ENCODE results near the gene IGHMBP2. TPM values are rescaled to one million over a fixed set of nuclear protein-coding genes. Genes with fewer than 3 reads are reported as not detected.
A peak's percentile ranks its signal among the peaks of the same experiment; 100 is the strongest.

Gene IGHMBP2
- total RNA-seq, 1 donor, result 10.9 TPM

- TF ChIP-seq CTCF (IDR thresholded peaks at IDR 0.05; ENCODE audit: extremely low read depth, low read depth, low read length), result no peak
- DNase-seq (ENCODE audit: insufficient read length, low spot score, missing footprints), result peak; percentile 18
- no peak overlapping the region for H3K4me2 ChIP-seq (ENCODE audit: insufficient read depth, low read length)
- no peaks in the 10 kb centered on the region for H3K36me3 ChIP-seq (ENCODE audit: insufficient read depth, low read length)
- H3K4me3 ChIP-seq (ENCODE audit: insufficient read depth, low read length), result no peak overlapping the region
- H3K4me1 ChIP-seq (ENCODE audit: insufficient read depth, low read length), result no peaks in the 10 kb centered on the region
- peaks cover 25% of the 10 kb centered on the region for H3K27me3 ChIP-seq (ENCODE audit: insufficient read depth, low read length)
- H3K27ac ChIP-seq (ENCODE audit: low read depth, low read length), result no peak overlapping the region
- H3K9me3 ChIP-seq (ENCODE audit: low read depth, low read length), result no peaks in the 10 kb centered on the region
- no peaks in the 10 kb centered on the region for H3K79me2 ChIP-seq (ENCODE audit: insufficient read depth, low read length)
- H2AFZ ChIP-seq (ENCODE audit: low read length), result no peak overlapping the region
- H4K20me1 ChIP-seq (ENCODE audit: insufficient read depth, low read length), result no peaks in the 10 kb centered on the region
Observed at GRCh38 chr11:68965901-68966853, 62.5 kb downstream of the IGHMBP2 start.

- H2AFZ ChIP-seq (ENCODE audit: low read length), result no peak overlapping the region
Observed at GRCh38 chr11:68966894-68967780, 63.4 kb downstream of the IGHMBP2 start.

GRCh38 chr11:68968306-68969250 is 64.9 kb downstream of the IGHMBP2 start:
- Histone ChIP-seq H3K79me2 (ENCODE audit: insufficient read depth, low read length) (no peaks in the 10 kb centered on the region), H3K4me1 (ENCODE audit: insufficient read depth, low read length) (no peaks in the 10 kb centered on the region), H4K20me1 (ENCODE audit: insufficient read depth, low read length) (no peaks in the 10 kb centered on the region), H3K4me2 (ENCODE audit: insufficient read depth, low read length) (no peak overlapping the region), H3K27ac (ENCODE audit: low read depth, low read length) (no peak overlapping the region), H3K9me3 (ENCODE audit: low read depth, low read length) (no peaks in the 10 kb centered on the region), H3K27me3 (ENCODE audit: insufficient read depth, low read length) (peaks cover 35% of the 10 kb centered on the region), H3K4me3 (ENCODE audit: insufficient read depth, low read length) (no peak overlapping the region), H3K36me3 (ENCODE audit: insufficient read depth, low read length) (no peaks in the 10 kb centered on the region), H2AFZ (ENCODE audit: low read length) (no peak overlapping the region)
- no peak for TF ChIP-seq CTCF (IDR thresholded peaks at IDR 0.05; ENCODE audit: extremely low read depth, low read depth, low read length)
- DNase-seq (ENCODE audit: insufficient read length, low spot score, missing footprints), result peak; percentile 52

More at GRCh38 chr11:68966894-68967780, 63.4 kb downstream of the IGHMBP2 start:
- Histone ChIP-seq H3K79me2 (ENCODE audit: insufficient read depth, low read length) (no peaks in the 10 kb centered on the region), H3K27ac (ENCODE audit: low read depth, low read length) (no peak overlapping the region), H3K27me3 (ENCODE audit: insufficient read depth, low read length) (peaks cover 29% of the 10 kb centered on the region), H4K20me1 (ENCODE audit: insufficient read depth, low read length) (no peaks in the 10 kb centered on the region), H3K9me3 (ENCODE audit: low read depth, low read length) (no peaks in the 10 kb centered on the region), H3K4me2 (ENCODE audit: insufficient read depth, low read length) (no peak overlapping the region), H3K36me3 (ENCODE audit: insufficient read depth, low read length) (no peaks in the 10 kb centered on the region), H3K4me3 (ENCODE audit: insufficient read depth, low read length) (no peak overlapping the region), H3K4me1 (ENCODE audit: insufficient read depth, low read length) (no peaks in the 10 kb centered on the region)
- no peak for TF ChIP-seq CTCF (IDR thresholded peaks at IDR 0.05; ENCODE audit: extremely low read depth, low read depth, low read length)
- DNase-seq (ENCODE audit: insufficient read length, low spot score, missing footprints), result peak; percentile 54

Data from osteoblast (primary cell).